IPS-20b (cell line): Measurements from ENCODE around the gene PIP5KL1.
A peak's percentile ranks its signal among the peaks of the same experiment; 100 is the strongest.

Experiments
- H3K27ac ChIP-seq: one replicate; pipeline ENCODE4 v1.5.1; 2013; ENCODE audit warnings: low read length
- H3K27me3 ChIP-seq: 2 replicates; pipeline ENCODE4 v1.6.1; 2013; ENCODE audit warnings: mild to moderate bottlenecking, low read length, inconsistent platforms; ENCODE audit not compliant: insufficient read depth
- H3K36me3 ChIP-seq: 2 replicates; pipeline ENCODE4 v1.6.1; 2013; ENCODE audit warnings: low read depth, mild to moderate bottlenecking, inconsistent platforms, low read length, moderate library complexity; ENCODE audit not compliant: insufficient read depth
- H3K4me1 ChIP-seq: 2 replicates; pipeline ENCODE4 v1.6.1; 2013; ENCODE audit warnings: mild to moderate bottlenecking, control low read depth, inconsistent platforms, low read length, moderate library complexity; ENCODE audit not compliant: insufficient read depth
- H3K4me3 ChIP-seq: 2 replicates; pipeline ENCODE4 v1.5.1; 2013; ENCODE audit warnings: mild to moderate bottlenecking, low read length, inconsistent platforms
- H3K9ac ChIP-seq: 2 replicates; pipeline ENCODE4 v1.6.1; 2013; ENCODE audit warnings: low read depth, mild to moderate bottlenecking, inconsistent platforms, low read length, moderate library complexity
- H3K9me3 ChIP-seq: 2 replicates; pipeline ENCODE4 v1.6.1; 2013; ENCODE audit warnings: mild to moderate bottlenecking, low read depth, low read length, inconsistent platforms; ENCODE audit not compliant: insufficient read depth

Gene PIP5KL1

GRCh38 chr9:127924736-127925444 lies 5.7 kb downstream of the PIP5KL1 start:
- H3K27me3 ChIP-seq, result peaks cover 56% of the 10 kb centered on the region
- no peaks in the 10 kb centered on the region; the same call in 1 of the 2 replicates for H3K4me1 ChIP-seq
- no peaks in the 10 kb centered on the region for H3K9me3 ChIP-seq
- no peak overlapping the region for H3K4me3 ChIP-seq
- no peaks in the 10 kb centered on the region for H3K36me3 ChIP-seq
- no peak overlapping the region for H3K9ac ChIP-seq
- H3K27ac ChIP-seq, result no peak overlapping the region

- H3K4me3 ChIP-seq, result no peak overlapping the region
- H3K27ac ChIP-seq, result no peak overlapping the region
- H3K27me3 ChIP-seq, result peaks cover 45% of the 10 kb centered on the region
- H3K36me3 ChIP-seq, result no peaks in the 10 kb centered on the region
- H3K9ac ChIP-seq, result no peak overlapping the region
- no peaks in the 10 kb centered on the region for H3K9me3 ChIP-seq
- no peaks in the 10 kb centered on the region; the same call in 1 of the 2 replicates for H3K4me1 ChIP-seq
Observed at GRCh38 chr9:127923771-127924170, 6.8 kb downstream of the PIP5KL1 start.

- Histone ChIP-seq H3K9me3 (no peaks in the 10 kb centered on the region), H3K27me3 (peaks cover 37% of the 10 kb centered on the region), H3K27ac (no peak overlapping the region), H3K4me3 (no peak overlapping the region), H3K9ac (no peak overlapping the region), H3K4me1 (no peaks in the 10 kb centered on the region), H3K36me3 (no peaks in the 10 kb centered on the region)
Observed at GRCh38 chr9:127923046-127923445, 7.5 kb downstream of the PIP5KL1 start.

GRCh38 chr9:127921557-127922120 lies 8.9 kb downstream of the PIP5KL1 start:
- H3K4me3 ChIP-seq, result no peak overlapping the region
- H3K9ac ChIP-seq, result no peak overlapping the region
- H3K27me3 ChIP-seq, result peaks cover 27% of the 10 kb centered on the region

GRCh38 chr9:127920794-127921193 lies 9.8 kb downstream of the PIP5KL1 start:
- Histone ChIP-seq H3K27ac (no peak overlapping the region), H3K36me3 (no peaks in the 10 kb centered on the region)

More at GRCh38 chr9:127921557-127922120, 8.9 kb downstream of the PIP5KL1 start:
- H3K4me1 ChIP-seq, result no peaks in the 10 kb centered on the region
- H3K9me3 ChIP-seq, result no peaks in the 10 kb centered on the region
- no peak overlapping the region for H3K27ac ChIP-seq
- H3K36me3 ChIP-seq, result no peaks in the 10 kb centered on the region

GRCh38 chr9:127919253-127919815 lies 11.2 kb downstream of the PIP5KL1 start:
- Histone ChIP-seq H3K4me1 (no peaks in the 10 kb centered on the region), H3K27ac (no peak overlapping the region)

More at GRCh38 chr9:127920794-127921193, 9.8 kb downstream of the PIP5KL1 start:
- Histone ChIP-seq H3K4me1 (no peaks in the 10 kb centered on the region), H3K27me3 (peaks cover 27% of the 10 kb centered on the region), H3K9ac (no peak overlapping the region), H3K9me3 (no peaks in the 10 kb centered on the region), H3K4me3 (no peak overlapping the region)

GRCh38 chr9:127918183-127919107 lies 12.1 kb downstream of the PIP5KL1 start:
- Histone ChIP-seq H3K4me1 (no peaks in the 10 kb centered on the region), H3K36me3 (no peaks in the 10 kb centered on the region), H3K27ac (no peak overlapping the region), H3K27me3 (peaks cover 20% of the 10 kb centered on the region), H3K9ac (no peak overlapping the region), H3K9me3 (no peaks in the 10 kb centered on the region), H3K4me3 (no peak overlapping the region)

More at GRCh38 chr9:127919253-127919815, 11.2 kb downstream of the PIP5KL1 start:
- Histone ChIP-seq H3K4me3 (no peak overlapping the region), H3K27me3 (peaks cover 20% of the 10 kb centered on the region), H3K36me3 (no peaks in the 10 kb centered on the region), H3K9ac (no peak overlapping the region), H3K9me3 (no peaks in the 10 kb centered on the region)

- no peak overlapping the region for H3K9ac ChIP-seq
Observed at GRCh38 chr9:127917603-127918002, 13.0 kb downstream of the PIP5KL1 start.

GRCh38 chr9:127916720-127917581 lies 13.6 kb downstream of the PIP5KL1 start, which contains the start of gene ST6GALNAC4:
Gene ST6GALNAC4 (minus strand): TSS chr9:127917041. CDS start chr9:127916419, 622 bp downstream.
- Histone ChIP-seq H3K9me3 (no peaks in the 10 kb centered on the region), H3K27me3 (peaks cover 17% of the 10 kb centered on the region), H3K36me3 (0 out of 2 replicates have a peak, but pooled peaks cover 7% of the 10 kb centered on the region), H3K4me1 (no peaks in the 10 kb centered on the region), H3K9ac (peak within 1 kb of the TSS; percentile 67; the same call in 1 of the 2 replicates), H3K27ac (no peak within 1 kb of the TSS), H3K4me3 (peak within 1 kb of the TSS; percentile 74)

More at GRCh38 chr9:127917603-127918002, 13.0 kb downstream of the PIP5KL1 start:
- Histone ChIP-seq H3K9me3 (no peaks in the 10 kb centered on the region), H3K27ac (no peak overlapping the region), H3K36me3 (0 out of 2 replicates have a peak, but pooled peaks cover 4% of the 10 kb centered on the region), H3K27me3 (peaks cover 20% of the 10 kb centered on the region), H3K4me1 (no peaks in the 10 kb centered on the region), H3K4me3 (peak overlapping the region; percentile 44; the same call in 1 of the 2 replicates)

- peaks cover 10% of the 10 kb centered on the region for H3K27me3 ChIP-seq
- 0 out of 2 replicates have a peak, but pooled peaks cover 7% of the 10 kb centered on the region for H3K36me3 ChIP-seq
- H3K4me1 ChIP-seq, result no peaks in the 10 kb centered on the region
- H3K27ac ChIP-seq, result no peak overlapping the region
- H3K9ac ChIP-seq, result peak overlapping the region; percentile 67; the same call in 1 of the 2 replicates
- peak overlapping the region; percentile 74 for H3K4me3 ChIP-seq
- H3K9me3 ChIP-seq, result no peaks in the 10 kb centered on the region
Observed at GRCh38 chr9:127915801-127916719, 14.5 kb downstream of the PIP5KL1 start.
